IMR-90 (cell line): ENCODE data around the gene SYCP2. TPM values are rescaled to one million over a fixed set of nuclear protein-coding genes. Genes with fewer than 3 reads are reported as not detected.

ENCODE experiments used
- ATAC-seq: fragments of 200-7000 bp; cut with Tn5 transposase; 2 replicates; pipeline ENCODE4 v1.9.1; 2020; ENCODE audit warnings: low read depth, mild to moderate bottlenecking, moderate library complexity
- BruUV-seq: library from RNA; stranded (reverse); fragments of 400-500 nt; replicated peaks from 2 replicates; lab custom pipeline; 2021; lab: Mats Ljungman, UMichigan
- CTCF ChIA-PET: fragments of 300-600 bp; formaldehyde crosslinking; extraction: SDS; loops from one replicate; lab custom pipeline; 2021; ENCODE audit warnings: antibody characterized with exemption; lab: Yijun Ruan, JAX
- POLR2A ChIA-PET: fragments of 300-600 bp; sonication (Branson Sonifier 250); formaldehyde crosslinking; loops from one replicate; lab custom pipeline; 2022; ENCODE audit warnings: antibody characterized with exemption; ENCODE audit not compliant: unreplicated experiment; lab: Charles Lee
- DNase-seq: peaks from one replicate; pipeline ENCODE4 v3.0.0; 2013
- H2AFZ ChIP-seq: replicated peaks from 2 replicates; pipeline ENCODE3; 2013; ENCODE audit warnings: low read length, mild to moderate bottlenecking; ENCODE audit not compliant: poor library complexity
- H2AK5ac ChIP-seq: 2 replicates; pipeline ENCODE4 v1.6.1; 2013; ENCODE audit warnings: low read depth, low read length, inconsistent platforms
- H2AK9ac ChIP-seq: replicated peaks from 2 replicates; pipeline ENCODE3; 2013; ENCODE audit warnings: mild to moderate bottlenecking, low read depth, low read length, moderate library complexity; ENCODE audit not compliant: poor library complexity
- H2BK120ac ChIP-seq: 2 replicates; pipeline ENCODE4 v1.6.1; 2013; ENCODE audit warnings: low read depth, low read length, inconsistent platforms
- H2BK15ac ChIP-seq: 3 replicates; pipeline ENCODE4 v1.6.1; 2013; ENCODE audit warnings: low read depth, low read length, inconsistent platforms
- H2BK20ac ChIP-seq: 2 replicates; pipeline ENCODE4 v1.6.1; 2013; ENCODE audit warnings: low read depth, mild to moderate bottlenecking, inconsistent platforms, low read length, moderate library complexity
- H2BK5ac ChIP-seq: 2 replicates; pipeline ENCODE4 v1.6.1; 2013; ENCODE audit warnings: mild to moderate bottlenecking, low read depth, low read length, inconsistent platforms; ENCODE audit not compliant: poor library complexity, severe bottlenecking
- H3K14ac ChIP-seq: replicated peaks from 2 replicates; pipeline ENCODE4 v1.6.1; 2013; ENCODE audit warnings: low read depth, low read length, inconsistent platforms
- H3K18ac ChIP-seq: 2 replicates; pipeline ENCODE4 v1.6.1; 2013; ENCODE audit warnings: low read depth, low read length, control low read depth
- H3K23ac ChIP-seq: 2 replicates; pipeline ENCODE4 v1.6.1; 2013; ENCODE audit warnings: low read depth, low read length, inconsistent platforms
- H3K27ac ChIP-seq: 2 replicates; pipeline ENCODE4 v1.5.1; 2013; ENCODE audit warnings: mild to moderate bottlenecking, control low read depth, low read length; ENCODE audit not compliant: insufficient read depth
- H3K27me3 ChIP-seq: 2 replicates; pipeline ENCODE4 v1.6.1; 2013; ENCODE audit warnings: low read length; ENCODE audit not compliant: control insufficient read depth, insufficient read depth
- H3K36me3 ChIP-seq: 2 replicates; pipeline ENCODE4 v1.6.1; 2013; ENCODE audit warnings: low read length, mixed read lengths; ENCODE audit not compliant: control insufficient read depth, insufficient read depth
- H3K4ac ChIP-seq: 2 replicates; pipeline ENCODE4 v1.6.1; 2013; ENCODE audit warnings: low read depth, low read length, inconsistent platforms
- H3K4me1 ChIP-seq: 2 replicates; pipeline ENCODE4 v1.6.1; 2013; ENCODE audit warnings: low read length, mixed read lengths; ENCODE audit not compliant: control insufficient read depth, insufficient read depth
- H3K4me2 ChIP-seq: 2 replicates; pipeline ENCODE4 v1.6.1; 2013; ENCODE audit warnings: low read depth, mild to moderate bottlenecking, control low read depth, low read length, moderate library complexity
- H3K4me3 ChIP-seq: 2 replicates; pipeline ENCODE4 v1.5.1; 2013; ENCODE audit warnings: low read depth, mild to moderate bottlenecking, control low read depth, low read length, moderate library complexity; ENCODE audit not compliant: insufficient read depth
- H3K56ac ChIP-seq: 2 replicates; pipeline ENCODE4 v1.6.1; 2013; ENCODE audit warnings: low read length, inconsistent platforms; ENCODE audit not compliant: insufficient read depth; ENCODE audit errors: extremely low read depth
- H3K79me1 ChIP-seq, 2 experiments: 2 replicates each; pipeline ENCODE4 v1.6.1; 2013; ENCODE audit warnings: low read length in 2 of 2, inconsistent platforms in 1 of 2, low read depth in 1 of 2
- H3K9ac ChIP-seq: 2 replicates; pipeline ENCODE4 v1.6.1; 2013; ENCODE audit warnings: low read depth, low read length, control low read depth
- H3K9me1 ChIP-seq: 2 replicates; pipeline ENCODE4 v1.6.1; 2013; ENCODE audit warnings: low read length, inconsistent platforms; ENCODE audit not compliant: insufficient read depth
- H3K9me3 ChIP-seq: 2 replicates; pipeline ENCODE4 v1.6.1; 2013; ENCODE audit warnings: low read length; ENCODE audit not compliant: control insufficient read depth, insufficient read depth
- H4K20me1 ChIP-seq: 2 replicates; pipeline ENCODE4 v1.6.1; 2013; ENCODE audit warnings: low read length, inconsistent platforms; ENCODE audit not compliant: insufficient read depth
- H4K5ac ChIP-seq: 2 replicates; pipeline ENCODE4 v1.6.1; 2013; ENCODE audit warnings: mild to moderate bottlenecking, low read depth, low read length, control low read depth
- H4K8ac ChIP-seq, 2 experiments: 2 replicates each; pipeline ENCODE4 v1.6.1; 2013; ENCODE audit warnings: low read depth in 2 of 2, low read length in 2 of 2, control low read depth in 1 of 2, inconsistent platforms in 1 of 2
- H4K91ac ChIP-seq: 2 replicates; pipeline ENCODE4 v1.6.1; 2013; ENCODE audit warnings: low read depth, low read length, inconsistent platforms; ENCODE audit not compliant: insufficient read depth
- CEBPB ChIP-seq: IDR thresholded peaks from 2 replicates; pipeline ENCODE4 v1.6.1; 2012; ENCODE audit warnings: low read depth, low read length, improper control_type of control experiment
- MAZ ChIP-seq: IDR thresholded peaks from 2 replicates; pipeline ENCODE4 v1.6.1; 2012; ENCODE audit warnings: low read depth, mild to moderate bottlenecking, low read length, improper control_type of control experiment, moderate library complexity, borderline replicate concordance
- NFE2L2 ChIP-seq: fragments of 150-350 bp; IDR thresholded peaks from 2 replicates; pipeline ENCODE4 v1.6.1; 2016; ENCODE audit warnings: low read depth, mild to moderate bottlenecking, low read length
- RFX5 ChIP-seq: IDR thresholded peaks from 2 replicates; pipeline ENCODE4 v1.8.0; 2012; ENCODE audit warnings: low read depth, mild to moderate bottlenecking, low read length, moderate library complexity
- SMC3 ChIP-seq: fragments of 150-350 bp; IDR thresholded peaks from 2 replicates; pipeline ENCODE4 v1.6.1; 2016; ENCODE audit warnings: low read depth, mild to moderate bottlenecking, antibody characterized with exemption, low read length, moderate library complexity
- USF2 ChIP-seq: fragments of 150-350 bp; IDR thresholded peaks from 2 replicates; pipeline ENCODE4 v1.6.1; 2017; ENCODE audit warnings: mild to moderate bottlenecking, antibody characterized with exemption, low read length, low read depth
- WGBS, 2 experiments: methylation state at CpG; one replicate each; pipeline versions ENCODE4 v1.1.5 to v1.1.7; 2013; ENCODE audit warnings: missing lambda C conversion rate in 2 of 2; ENCODE audit not compliant: insufficient read length in 1 of 2; ENCODE audit errors: extremely low coverage in 2 of 2; 5-methylcytosine and 5-hydroxymethylcytosine counted together
- dilution Hi-C: fragments of 300-500 bp; cut with HindIII; formaldehyde crosslinking; loops from one replicate; pipeline ENCODE4 v1.14.3; 2018; ENCODE audit warnings: low sequenced_read_pairs; ENCODE audit not compliant: unreplicated experiment
- in situ Hi-C: fragments of 300-500 bp; cut with MboI; formaldehyde crosslinking; loops from 3 replicates; pipeline ENCODE4 v1.14.3; 2019; ENCODE audit warnings: low sequenced_read_pairs, inconsistent platforms, mixed read lengths
- intact Hi-C: fragments of 100-400 bp; cut with micrococcal nuclease; formaldehyde crosslinking; loops from 2 replicates; pipeline ENCODE4 v1.10.0; 2022
- polyA plus RNA-seq, 3 experiments: library from polyadenylated mRNA; depleted of rRNA; stranded (reverse); fragments of >200 nt; gene quantifications; 2 replicates each; pipeline ENCODE4 v1.2.3, GENCODE V29; 2012; ENCODE audit warnings: low replicate concordance in 1 of 3
- total RNA-seq: library from RNA; depleted of rRNA; stranded (reverse); fragments of >200 nt; gene quantifications from 2 replicates; pipeline ENCODE4 v1.2.3, GENCODE V29; 2012

The SYCP2 gene
- total and polyA plus RNA-seq, 2 of the 4 experiments (the other 2 are of a cell fraction): 0.18 to 0.31 TPM

- Histone ChIP-seq H3K56ac (no peak overlapping the region), H3K27me3 (no peaks in the 10 kb centered on the region), H3K9ac (no peak overlapping the region), H2BK5ac (no peak overlapping the region), H3K4me3 (no peak overlapping the region), H4K91ac (no peak overlapping the region), H2AK9ac (no peak overlapping the region), H3K79me1 (peaks cover 10 to 12% of the 10 kb centered on the region in 2 experiments), H2BK120ac (no peak overlapping the region), H3K4me2 (no peak overlapping the region), H3K18ac (no peak overlapping the region), H3K14ac (no peak overlapping the region), H3K4ac (no peak overlapping the region), H2BK15ac (no peak overlapping the region), H4K5ac (no peak overlapping the region), H2BK20ac (no peak overlapping the region), H4K8ac (no peak overlapping the region), H3K9me3 (no peaks in the 10 kb centered on the region), H2AK5ac (no peak overlapping the region), H3K36me3 (no peaks in the 10 kb centered on the region), H3K9me1 (no peaks in the 10 kb centered on the region), H3K23ac (no peak overlapping the region), H3K27ac (no peak overlapping the region), H4K20me1 (peaks cover 13% of the 10 kb centered on the region), H2AFZ (no peak overlapping the region), H3K4me1 (peaks cover 9% of the 10 kb centered on the region)
- ChIA-PET CTCF (interaction anchor here (1.1 to 1.2 kb wide), 2 partner anchors 9 to 85 kb away, joined by 3 read pairs; no protein-coding TSS in a partner anchor), POLR2A (no interaction called here)
- BruUV-seq: no TSS peak
- no peak for DNase-seq
- no peak for ATAC-seq
- intact Hi-C loops (no loop called here), in situ Hi-C loops (no loop called here), dilution Hi-C loops (no loop called here)
- WGBS, 2 experiments: no CpG with 5 or more reads among the region's 8 CpGs
- TF ChIP-seq MAZ (no peak), SMC3 (no peak), NFE2L2 (no peak), USF2 (no peak), RFX5 (no peak), CEBPB (no peak)
These were observed 2.2 kb upstream of the SYCP2 start for GRCh38 chr20:59935457-59936185.
